Stimulated activated CD4-positive, alpha-beta T cell treated with anti-CD3 and anti-CD28 coated beads, Interleukin-4, amount 100 ng/mL, for 48 hours (primary cell): Measurements from ENCODE around the gene RELN.
"Not testable (repeated sequence)": the region's sequence is repeated elsewhere in the genome, so short reads cannot be mapped to it uniquely, and the experiment has no call there.

Experiments
- DNase-seq, 2 donors: peaks; one replicate each; pipeline ENCODE4 v3.0.0-alpha.2; 2020; ENCODE audit warnings: low read depth in 2 of 2

Gene RELN

GRCh38 chr7:103791894-103792293 lies 197.6 kb downstream of the RELN start:
- DNase-seq, result no peak

GRCh38 chr7:103787041-103787440 lies 202.4 kb downstream of the RELN start:
- DNase-seq, result not testable (repeated sequence)

- no peak for DNase-seq
Observed at GRCh38 chr7:103784646-103785286, 204.7 kb downstream of the RELN start.

- DNase-seq, result no peak
Observed at GRCh38 chr7:103781409-103781808, 208.0 kb downstream of the RELN start.

GRCh38 chr7:103780561-103780960 lies 208.9 kb downstream of the RELN start:
- DNase-seq, result not testable (repeated sequence)

- no peak for DNase-seq
Observed at GRCh38 chr7:103777440-103777839, 212.0 kb downstream of the RELN start.

GRCh38 chr7:103773726-103774125 lies 215.7 kb downstream of the RELN start:
- DNase-seq, result no peak

- DNase-seq, result no peak
Observed at GRCh38 chr7:103772171-103772773, 217.2 kb downstream of the RELN start.

- DNase-seq, result no peak
Observed at GRCh38 chr7:103771294-103771693, 218.2 kb downstream of the RELN start.

- DNase-seq, result no peak
Observed at GRCh38 chr7:103766660-103767059, 222.8 kb downstream of the RELN start.

- DNase-seq, result no peak
Observed at GRCh38 chr7:103765901-103766300, 223.6 kb downstream of the RELN start.

- no peak for DNase-seq
Observed at GRCh38 chr7:103764901-103765300, 224.6 kb downstream of the RELN start.

GRCh38 chr7:103762877-103763276 lies 226.6 kb downstream of the RELN start:
- DNase-seq, result no peak

- no peak for DNase-seq
Observed at GRCh38 chr7:103762065-103762760, 227.2 kb downstream of the RELN start.

GRCh38 chr7:103752995-103753394 lies 236.5 kb downstream of the RELN start:
- DNase-seq, result no peak

GRCh38 chr7:103751311-103751880 lies 238.1 kb downstream of the RELN start:
- no peak for DNase-seq

- no peak for DNase-seq
Observed at GRCh38 chr7:103748680-103749079, 240.8 kb downstream of the RELN start.

GRCh38 chr7:103735377-103735776 lies 254.1 kb downstream of the RELN start:
- DNase-seq, result no peak

GRCh38 chr7:103731169-103731568 lies 258.3 kb downstream of the RELN start:
- DNase-seq, result no peak

GRCh38 chr7:103729026-103729425 lies 260.4 kb downstream of the RELN start:
- no peak for DNase-seq

GRCh38 chr7:103727982-103728610 lies 261.4 kb downstream of the RELN start:
- no peak for DNase-seq

GRCh38 chr7:103719070-103719469 lies 270.4 kb downstream of the RELN start:
- no peak for DNase-seq
